Parathyroid adenoma (tissue), 2 donors: Measurements from ENCODE around the gene KREMEN1.

Experiments used
- H2AFZ ChIP-seq: fragments of 300-600 bp; sonication (generic); one replicate; pipeline ENCODE4 v1.7.0; 2017; ENCODE audit warnings: antibody characterized with exemption, mild to moderate bottlenecking
- H3K27ac ChIP-seq: fragments of 300-600 bp; sonication (generic); one replicate; pipeline ENCODE4 v1.7.0; 2017
- H3K27me3 ChIP-seq: fragments of 300-600 bp; sonication (generic); one replicate; pipeline ENCODE4 v1.7.0; 2017; ENCODE audit warnings: low read length; ENCODE audit not compliant: control insufficient read depth, insufficient read depth
- H3K36me3 ChIP-seq: fragments of 300-600 bp; sonication (generic); one replicate; pipeline ENCODE4 v1.7.0; 2017; ENCODE audit warnings: low read length; ENCODE audit not compliant: control insufficient read depth, insufficient read depth
- H3K4me1 ChIP-seq: fragments of 300-600 bp; sonication (generic); one replicate; pipeline ENCODE4 v1.7.0; 2017; ENCODE audit warnings: control low read depth
- H3K4me2 ChIP-seq: fragments of 300-600 bp; sonication (generic); one replicate; pipeline ENCODE4 v1.7.0; 2017; ENCODE audit warnings: low read length
- H3K4me3 ChIP-seq: fragments of 300-600 bp; sonication (generic); one replicate; pipeline ENCODE4 v1.7.0; 2017; ENCODE audit warnings: low read depth, low read length
- H3K79me2 ChIP-seq: fragments of 300-600 bp; sonication (generic); one replicate; pipeline ENCODE4 v1.7.0; 2017; ENCODE audit warnings: control low read depth
- H3K9ac ChIP-seq: fragments of 300-600 bp; sonication (generic); one replicate; pipeline ENCODE4 v1.7.0; 2017; ENCODE audit warnings: mild to moderate bottlenecking
- H3K9me3 ChIP-seq: fragments of 300-600 bp; sonication (generic); one replicate; pipeline ENCODE4 v1.7.0; 2017; ENCODE audit warnings: low read length; ENCODE audit not compliant: control insufficient read depth
- CTCF ChIP-seq: fragments of 300-600 bp; sonication (generic); IDR thresholded peaks from one replicate; pipeline ENCODE4 v1.7.0; 2017; ENCODE audit warnings: antibody characterized with exemption, mild to moderate bottlenecking
- donor health status: primary hyperparathyroidism.

Gene KREMEN1

GRCh38 chr22:29146091-29146560 is 73.3 kb downstream of the KREMEN1 start:
- Histone ChIP-seq H3K36me3 (no peaks in the 10 kb centered on the region), H3K4me1 (no peaks in the 10 kb centered on the region), H3K27me3 (no peaks in the 10 kb centered on the region), H2AFZ (no peak overlapping the region), H3K4me3 (no peak overlapping the region), H3K9ac (no peak overlapping the region), H3K79me2 (no peaks in the 10 kb centered on the region), H3K4me2 (no peak overlapping the region), H3K9me3 (no peaks in the 10 kb centered on the region), H3K27ac (no peak overlapping the region)
- no peak for TF ChIP-seq CTCF

DNA sequence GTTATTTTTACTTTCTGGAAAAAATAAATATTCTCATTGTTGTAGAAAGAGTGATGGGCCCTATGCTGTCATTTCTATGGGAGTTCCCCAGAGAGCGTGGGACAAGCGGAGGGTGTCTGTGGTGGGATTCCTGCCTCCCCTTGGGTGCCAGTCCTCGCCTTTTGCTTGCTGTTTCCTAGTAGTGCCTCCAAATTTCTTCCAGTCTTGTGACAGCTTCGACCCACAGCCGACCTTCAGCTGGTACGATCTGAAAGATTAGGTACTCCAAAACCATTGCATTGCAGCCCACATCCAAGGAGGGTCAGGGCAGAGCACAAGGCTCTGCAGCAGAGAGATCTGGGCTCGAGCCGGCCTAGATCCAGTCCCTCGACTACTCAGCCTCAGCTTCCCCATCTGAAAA is 73.9 kb downstream of the KREMEN1 start:
- Histone ChIP-seq H3K79me2 (no peaks in the 10 kb centered on the region), H3K27ac (no peak overlapping the region), H3K27me3 (no peaks in the 10 kb centered on the region), H3K36me3 (no peaks in the 10 kb centered on the region), H3K9me3 (no peaks in the 10 kb centered on the region), H3K4me3 (no peak overlapping the region), H2AFZ (no peak overlapping the region), H3K9ac (no peak overlapping the region), H3K4me2 (no peak overlapping the region), H3K4me1 (no peaks in the 10 kb centered on the region)
- TF ChIP-seq CTCF, result no peak

GRCh38 chr22:29147331-29147899 is 74.6 kb downstream of the KREMEN1 start:
- Histone ChIP-seq H2AFZ (no peak overlapping the region), H3K27ac (no peak overlapping the region), H3K9ac (no peak overlapping the region), H3K27me3 (no peaks in the 10 kb centered on the region), H3K79me2 (no peaks in the 10 kb centered on the region), H3K36me3 (no peaks in the 10 kb centered on the region), H3K9me3 (no peaks in the 10 kb centered on the region), H3K4me2 (no peak overlapping the region), H3K4me1 (no peaks in the 10 kb centered on the region), H3K4me3 (no peak overlapping the region)
- no peak for TF ChIP-seq CTCF

DNA sequence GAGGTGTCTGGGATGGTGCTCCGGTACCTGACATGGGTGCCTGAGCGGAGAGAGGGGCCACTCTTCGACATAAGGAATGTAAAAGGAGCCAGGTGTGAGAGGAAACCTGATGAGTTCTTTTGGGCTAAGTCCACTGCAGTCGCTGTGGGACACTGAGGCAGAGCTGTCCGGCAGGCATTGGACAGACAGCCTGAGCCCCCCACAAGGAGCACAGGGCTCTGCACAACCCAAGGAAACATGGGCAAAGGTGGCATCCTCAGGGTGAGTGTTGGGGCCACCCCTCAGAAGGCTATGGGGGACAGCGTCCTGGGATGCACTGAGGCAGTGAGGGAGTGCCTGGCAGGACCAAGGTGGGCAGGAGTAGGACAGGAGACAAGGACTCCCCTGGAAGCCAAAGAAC is 75.2 kb downstream of the KREMEN1 start:
- Histone ChIP-seq H3K79me2 (no peaks in the 10 kb centered on the region), H3K4me1 (no peaks in the 10 kb centered on the region), H3K9me3 (no peaks in the 10 kb centered on the region), H3K27ac (no peak overlapping the region), H2AFZ (no peak overlapping the region), H3K4me3 (no peak overlapping the region), H3K27me3 (no peaks in the 10 kb centered on the region), H3K9ac (no peak overlapping the region), H3K36me3 (no peaks in the 10 kb centered on the region), H3K4me2 (no peak overlapping the region)
- TF ChIP-seq CTCF, result no peak

DNA sequence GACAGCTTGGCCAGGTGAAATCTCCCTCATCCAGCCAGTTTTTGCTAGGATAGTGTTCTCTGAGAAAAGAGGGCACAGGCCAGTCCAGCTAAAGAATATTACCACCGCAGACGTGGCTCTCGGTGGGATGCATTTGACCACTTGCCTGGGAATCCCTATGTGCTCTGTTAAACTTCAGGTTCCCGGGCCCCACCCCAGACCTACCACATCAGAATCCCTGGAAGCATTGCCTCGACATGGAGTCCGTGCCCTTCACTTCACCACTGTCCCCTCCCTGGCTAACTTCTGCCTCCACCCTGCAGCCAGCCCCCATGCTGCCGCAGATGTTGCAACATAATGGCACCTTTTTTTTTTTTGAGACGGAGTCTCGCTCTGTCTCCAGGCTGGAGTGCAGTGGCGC is 76.0 kb downstream of the KREMEN1 start:
- TF ChIP-seq CTCF, result no peak
- H3K4me1 ChIP-seq, result no peaks in the 10 kb centered on the region
- no peaks in the 10 kb centered on the region for H3K79me2 ChIP-seq
- no peak overlapping the region for H3K4me3 ChIP-seq
- H3K27ac ChIP-seq, result no peak overlapping the region
- H2AFZ ChIP-seq, result no peak overlapping the region
- H3K27me3 ChIP-seq, result no peaks in the 10 kb centered on the region
- no peak overlapping the region for H3K4me2 ChIP-seq
- H3K9me3 ChIP-seq, result no peaks in the 10 kb centered on the region
- no peaks in the 10 kb centered on the region for H3K36me3 ChIP-seq
- no peak overlapping the region for H3K9ac ChIP-seq
